Mononuclear cell (primary cell): ENCODE data around the gene GRIN2A. TPM values are rescaled to one million over a fixed set of nuclear protein-coding genes. Genes with fewer than 3 reads are reported as not detected.

ENCODE experiments used
- H3K27me3 ChIP-seq: 2 replicates; pipeline ENCODE4 v1.6.0; 2011; ENCODE audit warnings: low read length, control low read depth; ENCODE audit not compliant: insufficient read depth
- H3K4me1 ChIP-seq: 2 replicates; pipeline ENCODE4 v1.5.1; 2011; ENCODE audit warnings: mild to moderate bottlenecking, low read length, control low read depth; ENCODE audit not compliant: insufficient read depth
- H3K4me3 ChIP-seq: 2 replicates; pipeline ENCODE4 v1.5.1; 2011; ENCODE audit warnings: mild to moderate bottlenecking, low read length, moderate library complexity
- H3K9me3 ChIP-seq: 2 replicates; pipeline ENCODE4 v1.5.1; 2011; ENCODE audit warnings: low read depth, mild to moderate bottlenecking, control low read depth, low read length
- total RNA-seq: library from RNA; depleted of rRNA; stranded (reverse); fragments of >200 nt; gene quantifications from one replicate; pipeline ENCODE4 v1.2.3, GENCODE V29; 2012

Gene GRIN2A
- total RNA-seq, 1 donor = not detected

GRCh38 chr16:9808210-9808609 is 374.0 kb downstream of the GRIN2A start:
- Histone ChIP-seq H3K4me3 (no peak overlapping the region), H3K4me1 (no peaks in the 10 kb centered on the region), H3K9me3 (no peaks in the 10 kb centered on the region), H3K27me3 (no peaks in the 10 kb centered on the region)

GRCh38 chr16:9807302-9807701 is 374.9 kb downstream of the GRIN2A start:
- H3K4me1 ChIP-seq = no peaks in the 10 kb centered on the region
- no peaks in the 10 kb centered on the region for H3K27me3 ChIP-seq
- no peaks in the 10 kb centered on the region for H3K9me3 ChIP-seq

GRCh38 chr16:9805109-9805508 is 377.1 kb downstream of the GRIN2A start:
- no peaks in the 10 kb centered on the region for H3K4me1 ChIP-seq
- H3K4me3 ChIP-seq = no peak overlapping the region
- H3K27me3 ChIP-seq = no peaks in the 10 kb centered on the region
- no peaks in the 10 kb centered on the region for H3K9me3 ChIP-seq

More at GRCh38 chr16:9807302-9807701, 374.9 kb downstream of the GRIN2A start:
- H3K4me3 ChIP-seq = no peak overlapping the region

GRCh38 chr16:9802160-9802559 is 380.1 kb downstream of the GRIN2A start:
- Histone ChIP-seq H3K27me3 (no peaks in the 10 kb centered on the region), H3K9me3 (no peaks in the 10 kb centered on the region), H3K4me3 (no peak overlapping the region), H3K4me1 (no peaks in the 10 kb centered on the region)

- H3K4me3 ChIP-seq = no peak overlapping the region
- no peaks in the 10 kb centered on the region for H3K9me3 ChIP-seq
- H3K4me1 ChIP-seq = no peaks in the 10 kb centered on the region
- no peaks in the 10 kb centered on the region for H3K27me3 ChIP-seq
Observed at GRCh38 chr16:9801651-9802050, 380.6 kb downstream of the GRIN2A start.

- H3K4me1 ChIP-seq = no peaks in the 10 kb centered on the region
- no peaks in the 10 kb centered on the region for H3K9me3 ChIP-seq
- no peaks in the 10 kb centered on the region for H3K27me3 ChIP-seq
- H3K4me3 ChIP-seq = no peak overlapping the region
Observed at GRCh38 chr16:9800186-9800738, 382.0 kb downstream of the GRIN2A start.

GRCh38 chr16:9798952-9799580 is 383.2 kb downstream of the GRIN2A start:
- Histone ChIP-seq H3K9me3 (no peaks in the 10 kb centered on the region), H3K27me3 (no peaks in the 10 kb centered on the region)

GRCh38 chr16:9798474-9798873 is 383.8 kb downstream of the GRIN2A start:
- no peaks in the 10 kb centered on the region for H3K9me3 ChIP-seq
- H3K4me1 ChIP-seq = no peaks in the 10 kb centered on the region
- H3K27me3 ChIP-seq = no peaks in the 10 kb centered on the region
- H3K4me3 ChIP-seq = no peak overlapping the region

More at GRCh38 chr16:9798952-9799580, 383.2 kb downstream of the GRIN2A start:
- Histone ChIP-seq H3K4me3 (no peak overlapping the region), H3K4me1 (no peaks in the 10 kb centered on the region)

- no peaks in the 10 kb centered on the region for H3K4me1 ChIP-seq
- H3K27me3 ChIP-seq = no peaks in the 10 kb centered on the region
- H3K4me3 ChIP-seq = no peak overlapping the region
- no peaks in the 10 kb centered on the region for H3K9me3 ChIP-seq
Observed at GRCh38 chr16:9797306-9797705, 384.9 kb downstream of the GRIN2A start.

GRCh38 chr16:9793623-9794022 is 388.6 kb downstream of the GRIN2A start:
- Histone ChIP-seq H3K4me3 (no peak overlapping the region), H3K4me1 (no peaks in the 10 kb centered on the region), H3K27me3 (no peaks in the 10 kb centered on the region), H3K9me3 (no peaks in the 10 kb centered on the region)

- no peak overlapping the region for H3K4me3 ChIP-seq
- no peaks in the 10 kb centered on the region for H3K27me3 ChIP-seq
- H3K9me3 ChIP-seq = no peaks in the 10 kb centered on the region
- H3K4me1 ChIP-seq = no peaks in the 10 kb centered on the region
Observed at GRCh38 chr16:9791556-9791955, 390.7 kb downstream of the GRIN2A start.

GRCh38 chr16:9790199-9790598 is 392.0 kb downstream of the GRIN2A start:
- no peaks in the 10 kb centered on the region for H3K27me3 ChIP-seq
- no peaks in the 10 kb centered on the region for H3K9me3 ChIP-seq
- H3K4me1 ChIP-seq = no peaks in the 10 kb centered on the region
- H3K4me3 ChIP-seq = no peak overlapping the region

GRCh38 chr16:9787717-9788116 is 394.5 kb downstream of the GRIN2A start:
- H3K27me3 ChIP-seq = no peaks in the 10 kb centered on the region
- no peak overlapping the region for H3K4me3 ChIP-seq
- no peaks in the 10 kb centered on the region for H3K4me1 ChIP-seq
- H3K9me3 ChIP-seq = no peaks in the 10 kb centered on the region

GRCh38 chr16:9780831-9781230 is 401.4 kb downstream of the GRIN2A start:
- H3K4me3 ChIP-seq = no peak overlapping the region
- H3K4me1 ChIP-seq = no peaks in the 10 kb centered on the region
- no peaks in the 10 kb centered on the region for H3K27me3 ChIP-seq

GRCh38 chr16:9778849-9779248 is 403.4 kb downstream of the GRIN2A start:
- no peaks in the 10 kb centered on the region for H3K9me3 ChIP-seq
- no peaks in the 10 kb centered on the region for H3K27me3 ChIP-seq
- no peaks in the 10 kb centered on the region for H3K4me1 ChIP-seq
- no peak overlapping the region for H3K4me3 ChIP-seq

More at GRCh38 chr16:9780831-9781230, 401.4 kb downstream of the GRIN2A start:
- H3K9me3 ChIP-seq = no peaks in the 10 kb centered on the region

GRCh38 chr16:9775998-9776397 is 406.2 kb downstream of the GRIN2A start:
- Histone ChIP-seq H3K9me3 (no peaks in the 10 kb centered on the region), H3K4me1 (no peaks in the 10 kb centered on the region), H3K4me3 (no peak overlapping the region), H3K27me3 (no peaks in the 10 kb centered on the region)
